Lung (tissue), 12 donors: ENCODE results near the gene APOBEC3G. TPM values are rescaled to one million over a fixed set of nuclear protein-coding genes. Genes with fewer than 3 reads are reported as not detected.

ENCODE experiments used
- ATAC-seq: fragments of 200-7000 bp; cut with Tn5 transposase; one replicate; pipeline ENCODE4 v1.9.1; 2020; ENCODE audit warnings: moderate number of reproducible peaks; ENCODE audit not compliant: insufficient read depth, low FRiP score
- DNase-seq, 3 donors: peaks; one replicate each; pipeline ENCODE4 v3.0.0-alpha.2; 2013 to 2017
- H3K27ac ChIP-seq, 2 donors: one replicate each; pipeline ENCODE4 v1.5.1; 2013; ENCODE audit warnings: mild to moderate bottlenecking in 2 of 2, moderate library complexity in 2 of 2, control low read depth in 1 of 2, inconsistent platforms in 1 of 2, low read depth in 1 of 2, low read length in 1 of 2
- H3K27me3 ChIP-seq, 3 donors: one replicate each; pipeline ENCODE4 v1.5.1; 2013; ENCODE audit warnings: low read length in 2 of 3; ENCODE audit not compliant: control insufficient read depth in 3 of 3, insufficient read depth in 3 of 3
- H3K36me3 ChIP-seq, 4 donors: one replicate each; pipeline ENCODE4 v1.5.1; 2013; ENCODE audit warnings: low read length in 4 of 4, mild to moderate bottlenecking in 1 of 4, moderate library complexity in 1 of 4; ENCODE audit not compliant: control insufficient read depth in 4 of 4, insufficient read depth in 4 of 4
- H3K4me1 ChIP-seq, 5 donors: one replicate each; pipeline ENCODE4 v1.5.1; 2013; ENCODE audit warnings: low read length in 5 of 5, mild to moderate bottlenecking in 2 of 5, moderate library complexity in 1 of 5; ENCODE audit not compliant: control insufficient read depth in 5 of 5, insufficient read depth in 5 of 5
- H3K4me3 ChIP-seq: one replicate; pipeline ENCODE4 v1.5.1; 2013; ENCODE audit warnings: mild to moderate bottlenecking, control low read depth, moderate library complexity
- H3K9ac ChIP-seq, 2 donors: one replicate each; pipeline ENCODE4 v1.5.1; 2013; ENCODE audit warnings: low read length in 2 of 2, control low read depth in 1 of 2; ENCODE audit not compliant: insufficient read depth in 1 of 2
- H3K9me3 ChIP-seq, 4 donors: one replicate each; pipeline ENCODE4 v1.5.1; 2013; ENCODE audit warnings: low read length in 3 of 4, mild to moderate bottlenecking in 1 of 4, moderate library complexity in 1 of 4; ENCODE audit not compliant: control insufficient read depth in 4 of 4, insufficient read depth in 3 of 4
- CTCF ChIP-seq: IDR thresholded peaks from 2 replicates; pipeline ENCODE4 v1.5.1; 2012; ENCODE audit warnings: mild to moderate bottlenecking; ENCODE audit errors: control extremely low read depth, extremely low read depth
- WGBS, 2 donors: extraction: QIAGEN DNeasy Blood & Tissue Kit; methylation state at CpG; one replicate each; pipeline ENCODE4 v1.1.7; 2013; 5-methylcytosine and 5-hydroxymethylcytosine counted together
- polyA plus RNA-seq, 2 donors: library from polyadenylated mRNA; stranded (reverse); fragments of 200-250 nt; gene quantifications; one replicate each; pipeline ENCODE4 v1.2.1, GENCODE V29; 2013
- total RNA-seq, 2 donors: library from RNA; depleted of rRNA in 1 of 2; stranded (reverse); fragments of >200 nt in 1 of 2; gene quantifications; one replicate each; pipeline ENCODE4 v1.2.1, GENCODE V29; 2014 to 2021
- donor health status: control.
- donor health status: control.
- donor health status: Bipolar disorder and iron deficiency.
- donor health status: healthy.
- donor health status: DM: yes; HTN: yes; CAD: no.

The APOBEC3G gene
- total and polyA plus RNA-seq, 4 donors = 6.5 to 15.5 (median 14.0) TPM

- ATAC-seq (no peak), DNase-seq (no peak)
- no peaks in the 10 kb centered on the region for H3K36me3 ChIP-seq
- H3K9me3 ChIP-seq = no peaks in the 10 kb centered on the region
- peak overlapping the region in 1 of 2 donors; percentile 26 for H3K27ac ChIP-seq
- H3K27me3 ChIP-seq = no peaks in the 10 kb centered on the region
- WGBS, 2 donors = 72 to 82% methylated on average over 6 of the region's 6 CpGs
- H3K4me1 ChIP-seq = no peaks in the 10 kb centered on the region
- H3K4me3 ChIP-seq = no peak overlapping the region
- no peak for TF ChIP-seq CTCF
- H3K9ac ChIP-seq = no peak overlapping the region
These were observed 12.9 kb downstream of the APOBEC3G start for GRCh38 chr22:39089928-39090327.

- no peak for DNase-seq
- H3K27ac ChIP-seq = peak overlapping the region in 1 of 2 donors; percentile 26
- H3K9me3 ChIP-seq = no peaks in the 10 kb centered on the region
- TF ChIP-seq CTCF = no peak
- H3K36me3 ChIP-seq = no peaks in the 10 kb centered on the region
- H3K27me3 ChIP-seq = no peaks in the 10 kb centered on the region
- H3K4me3 ChIP-seq = no peak overlapping the region
- no peak overlapping the region for H3K9ac ChIP-seq
- peak; percentile 7 for ATAC-seq
- no peaks in the 10 kb centered on the region for H3K4me1 ChIP-seq
- 48 to 58% methylated on average over 15 of the region's 15 CpGs for WGBS, 2 donors
These were observed 13.5 kb downstream of the APOBEC3G start for GRCh38 chr22:39090426-39091064.

- no peaks in the 10 kb centered on the region for H3K9me3 ChIP-seq
- H3K9ac ChIP-seq = no peak overlapping the region
- DNase-seq = no peak
- no peaks in the 10 kb centered on the region for H3K27me3 ChIP-seq
- H3K4me1 ChIP-seq = no peaks in the 10 kb centered on the region
- 73 to 85% methylated on average over 23 of the region's 23 CpGs for WGBS, 2 donors
- H3K36me3 ChIP-seq = no peaks in the 10 kb centered on the region
- no peak overlapping the region for H3K4me3 ChIP-seq
- no peak overlapping the region for H3K27ac ChIP-seq
- no peak for ATAC-seq
- no peak for TF ChIP-seq CTCF
These were observed 14.3 kb downstream of the APOBEC3G start for GRCh38 chr22:39091126-39092081.
